Tibial nerve (tissue), 4 donors: ENCODE data around the gene DLX3.

Experiments used
- EP300 ChIP-seq, 2 donors: sonication (generic); formaldehyde crosslinking; IDR thresholded peaks; one replicate each; pipeline ENCODE4 v1.6.1; 2017; ENCODE audit warnings: antibody characterized with exemption in 2 of 2, mild to moderate bottlenecking in 1 of 2
- POLR2A ChIP-seq, 2 donors: fragments of 450-650 bp; IDR thresholded peaks; one replicate each; pipeline ENCODE4 v1.6.1; 2017; ENCODE audit warnings: antibody characterized with exemption in 2 of 2, mild to moderate bottlenecking in 2 of 2, moderate library complexity in 2 of 2
- TF ChIP-seq, protein P1 (sequence below), 5 experiments: fragments of 200-600 bp in 3 of 5; fragments of 450-650 bp in 2 of 5; sonication (generic) in 3 of 5; IDR thresholded peaks; one replicate each; pipeline ENCODE4 v1.5.1; 2016 to 2019; ENCODE audit warnings: antibody characterized with exemption in 5 of 5, mild to moderate bottlenecking in 3 of 5, moderate library complexity in 2 of 5

DNA sequence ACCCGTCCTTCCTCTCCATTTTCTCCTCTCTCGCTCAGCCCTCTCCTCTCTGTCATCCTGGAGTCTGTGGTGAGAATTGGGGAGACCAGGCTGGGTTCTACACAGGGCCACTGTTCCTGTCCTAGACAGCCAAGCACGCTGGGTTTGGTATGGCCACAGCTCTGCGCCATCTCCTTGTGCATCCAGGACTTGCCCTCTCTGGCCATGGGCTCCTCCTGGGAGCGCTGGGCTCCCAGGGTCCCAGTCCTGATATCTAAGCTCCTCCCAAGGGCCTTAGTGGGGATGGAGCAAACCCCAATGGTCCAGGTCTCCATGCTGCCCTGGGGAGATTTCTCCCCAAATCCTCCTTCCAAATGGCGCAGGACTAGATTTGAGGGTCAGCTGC is 33.7 kb upstream of the DLX3 start:
- no peak for TF ChIP-seq EP300 (IDR thresholded peaks at IDR 0.05)
- TF ChIP-seq, protein P1, sequence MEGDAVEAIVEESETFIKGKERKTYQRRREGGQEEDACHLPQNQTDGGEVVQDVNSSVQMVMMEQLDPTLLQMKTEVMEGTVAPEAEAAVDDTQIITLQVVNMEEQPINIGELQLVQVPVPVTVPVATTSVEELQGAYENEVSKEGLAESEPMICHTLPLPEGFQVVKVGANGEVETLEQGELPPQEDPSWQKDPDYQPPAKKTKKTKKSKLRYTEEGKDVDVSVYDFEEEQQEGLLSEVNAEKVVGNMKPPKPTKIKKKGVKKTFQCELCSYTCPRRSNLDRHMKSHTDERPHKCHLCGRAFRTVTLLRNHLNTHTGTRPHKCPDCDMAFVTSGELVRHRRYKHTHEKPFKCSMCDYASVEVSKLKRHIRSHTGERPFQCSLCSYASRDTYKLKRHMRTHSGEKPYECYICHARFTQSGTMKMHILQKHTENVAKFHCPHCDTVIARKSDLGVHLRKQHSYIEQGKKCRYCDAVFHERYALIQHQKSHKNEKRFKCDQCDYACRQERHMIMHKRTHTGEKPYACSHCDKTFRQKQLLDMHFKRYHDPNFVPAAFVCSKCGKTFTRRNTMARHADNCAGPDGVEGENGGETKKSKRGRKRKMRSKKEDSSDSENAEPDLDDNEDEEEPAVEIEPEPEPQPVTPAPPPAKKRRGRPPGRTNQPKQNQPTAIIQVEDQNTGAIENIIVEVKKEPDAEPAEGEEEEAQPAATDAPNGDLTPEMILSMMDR (IDR thresholded peaks at IDR 0.05) = no peak
- no peak for TF ChIP-seq POLR2A (IDR thresholded peaks at IDR 0.05)
